NCI-H2171 treated with DMSO at 0.1 percent for 48 hours (cell line): ENCODE results near the gene ACADSB.

Source experiments
- DNase-seq: peaks from one replicate; lab custom pipeline; 2025; lab: John Stamatoyannopoulos, UW

The ACADSB gene

DNA sequence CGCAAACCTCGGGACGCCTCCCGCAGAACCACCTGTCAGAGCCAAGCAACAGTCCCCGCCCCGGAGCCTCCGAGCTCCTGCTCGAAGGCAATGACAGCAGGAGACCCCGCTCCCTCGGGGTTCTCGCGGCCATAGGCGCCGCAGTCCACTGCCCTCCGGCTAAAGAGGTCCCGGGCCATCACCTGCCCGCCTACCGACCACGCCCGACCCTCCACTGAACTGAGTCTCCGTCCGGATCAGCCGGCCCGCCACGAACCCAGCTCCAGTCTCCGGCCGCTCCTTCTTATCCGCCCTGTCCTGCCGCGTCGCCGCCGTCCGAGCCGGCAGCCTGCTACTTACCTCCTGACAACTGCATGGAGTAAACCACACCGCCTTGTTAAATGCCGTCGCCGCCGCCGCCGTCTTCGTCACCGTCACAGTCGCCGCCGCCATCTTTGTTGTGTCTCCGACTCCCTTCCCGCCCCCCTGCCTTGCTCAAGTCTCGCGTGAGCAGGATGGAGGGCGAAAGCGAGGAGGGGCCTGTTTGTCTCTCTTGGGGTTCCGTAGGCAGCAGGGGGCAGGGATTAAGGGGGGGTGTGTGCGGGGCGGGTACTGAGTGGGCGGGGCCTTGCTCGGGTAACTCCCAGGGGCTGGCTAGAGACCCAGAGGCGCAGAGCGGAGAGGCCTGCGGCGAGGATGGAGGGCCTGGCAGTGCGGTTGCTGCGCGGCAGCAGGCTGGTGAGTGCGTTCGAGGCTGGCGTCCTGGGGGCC lies at the start of gene ACADSB, which contains the start of gene IKZF5:
Gene ACADSB, plus strand, starts transcription at position 652 of the 750 bp plus-strand sequence. Its CDS starts 24 bp downstream, at position 676.
Gene IKZF5, minus strand, starts transcription at position 441 of the 750 bp plus-strand sequence. CDS start 10,170 bp downstream, outside the sequence.
- DNase-seq = peak; percentile 84

DNA sequence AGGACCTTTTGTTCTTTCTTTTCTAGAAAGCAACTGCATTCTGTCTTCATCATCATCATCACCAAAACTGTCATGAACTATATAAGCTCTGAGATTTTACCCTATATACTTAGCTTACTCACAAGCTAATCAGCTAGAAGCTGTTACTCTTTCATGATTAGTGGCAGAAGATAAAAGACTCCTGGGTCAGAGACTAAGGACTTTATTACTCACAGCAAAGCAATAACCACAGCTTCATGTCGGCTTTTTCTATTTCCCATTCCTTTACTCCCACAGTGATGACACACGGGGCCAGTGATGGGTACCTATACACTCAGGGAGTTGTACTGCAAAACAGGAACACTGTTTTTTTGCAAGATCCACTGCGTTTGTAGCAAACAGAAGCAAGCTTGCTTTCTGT lies 46.4 kb upstream of the ACADSB start:
- no peak for DNase-seq

DNA sequence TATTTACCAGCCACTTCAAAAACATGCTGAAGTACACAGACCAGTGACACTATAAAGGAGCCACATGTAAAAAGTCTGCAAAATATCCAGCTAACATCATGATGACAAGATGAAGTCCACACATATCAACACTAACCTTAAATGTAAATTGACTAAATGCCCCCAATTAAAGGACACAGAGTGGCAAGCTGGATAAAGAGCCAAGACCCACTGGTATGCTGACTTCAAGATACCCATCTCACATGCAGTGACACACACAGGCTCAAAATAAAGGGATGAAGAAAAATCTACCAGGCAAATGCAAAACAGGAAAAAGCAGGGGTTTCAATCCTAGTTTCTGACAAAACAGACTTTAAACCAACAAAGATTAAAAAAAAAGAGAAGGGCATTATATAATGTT lies 41.9 kb upstream of the ACADSB start:
- no peak for DNase-seq

DNA sequence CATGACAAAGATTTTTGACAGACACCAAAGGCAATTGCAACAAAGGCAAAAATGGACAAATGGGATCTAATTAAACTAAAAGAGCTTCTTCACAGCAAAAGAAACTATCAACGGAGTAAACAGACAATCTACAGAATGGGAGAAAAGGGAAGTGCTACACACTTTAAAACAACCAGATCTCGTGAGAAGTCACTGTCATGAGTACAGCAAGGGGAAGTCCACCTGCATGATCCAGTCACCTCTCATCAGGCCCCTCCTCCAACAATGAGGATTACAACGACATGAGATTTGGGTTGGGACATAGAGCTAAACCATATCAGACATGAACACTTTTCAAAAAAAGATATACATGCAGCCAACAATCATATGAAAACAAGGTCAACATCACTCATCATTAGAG lies 40.1 kb upstream of the ACADSB start:
- DNase-seq = no peak

DNA sequence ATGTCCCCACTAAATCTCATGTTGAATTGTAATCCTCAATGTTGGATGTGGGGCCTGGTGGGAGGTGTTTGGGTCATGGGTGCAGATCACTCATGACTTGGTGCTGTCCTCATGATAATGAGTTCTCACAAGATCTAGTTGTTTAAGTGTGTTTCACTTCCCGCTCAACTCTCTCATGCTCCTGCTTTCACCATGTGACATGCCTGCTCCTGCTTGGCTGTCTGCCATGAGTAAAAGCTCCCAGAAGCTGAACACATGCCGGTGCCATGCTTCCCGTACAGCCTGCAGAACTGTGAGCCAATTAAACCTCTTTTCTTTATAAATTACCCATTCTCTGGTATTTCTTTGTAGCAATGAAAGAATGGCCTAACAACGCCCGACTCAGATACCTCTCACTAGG lies 34.8 kb upstream of the ACADSB start:
- DNase-seq = peak; percentile 30

DNA sequence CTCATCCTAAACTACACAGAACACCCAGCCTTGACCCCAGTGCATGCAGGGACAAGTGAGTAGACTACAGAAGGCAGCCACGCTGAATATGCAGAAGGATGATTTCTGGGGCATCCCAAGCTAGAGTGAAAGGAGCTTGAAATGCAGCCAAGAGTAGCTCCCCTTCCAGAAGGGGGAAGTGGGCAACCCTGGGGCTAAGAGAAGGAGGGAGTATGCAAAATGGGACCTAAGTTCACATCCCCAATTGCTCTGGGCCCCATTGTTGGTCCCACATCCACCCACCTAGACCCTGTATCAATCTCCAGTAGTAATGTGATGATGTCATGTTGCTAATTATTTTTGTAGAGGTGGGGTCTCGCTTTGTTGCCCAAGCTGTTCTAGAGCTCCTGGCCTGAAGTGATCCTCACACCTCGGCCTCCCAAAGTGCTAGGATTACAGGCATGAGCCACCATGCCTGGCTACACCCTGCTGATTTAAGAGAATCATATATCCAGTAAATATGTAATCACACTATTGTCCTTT lies 34.2 kb upstream of the ACADSB start:
- DNase-seq = no peak

DNA sequence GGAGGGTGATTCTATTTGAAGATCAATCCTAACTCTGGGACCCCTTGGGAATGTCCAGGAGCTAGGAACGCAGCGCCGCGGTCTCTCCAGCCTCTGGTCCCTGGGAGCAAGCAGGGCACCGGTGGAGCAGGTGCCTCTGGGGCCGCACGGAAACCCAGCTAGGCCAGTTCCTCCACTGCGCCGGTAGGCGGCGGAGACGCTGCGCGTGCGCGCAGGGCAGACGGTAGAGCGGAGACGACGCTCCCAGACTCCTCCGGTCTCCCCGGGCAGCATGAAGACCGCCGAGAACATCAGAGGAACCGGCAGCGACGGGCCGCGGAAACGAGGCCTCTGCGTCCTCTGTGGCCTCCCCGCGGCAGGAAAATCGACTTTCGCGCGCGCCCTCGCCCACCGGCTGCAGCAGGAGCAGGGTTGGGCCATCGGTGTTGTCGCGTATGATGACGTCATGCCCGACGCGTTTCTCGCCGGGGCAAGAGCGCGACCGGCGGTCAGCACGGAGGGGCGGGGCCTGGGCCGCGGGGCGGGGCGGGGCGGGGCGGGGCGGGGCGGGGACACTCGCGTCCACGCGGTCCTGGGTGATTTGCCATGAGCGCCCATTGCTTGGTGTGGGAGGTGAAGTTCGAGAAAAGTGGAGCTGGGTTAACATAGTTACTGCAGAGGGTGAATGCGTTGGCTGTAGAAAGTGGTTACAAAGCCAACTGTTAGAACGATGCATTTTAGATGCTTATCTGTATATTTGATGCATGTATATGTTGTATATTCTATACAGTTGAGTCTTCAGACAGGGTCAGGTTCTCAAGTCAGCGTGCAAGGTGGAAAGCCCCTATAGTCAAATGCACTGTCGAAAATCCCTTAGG lies 28.4 kb upstream of the ACADSB start, which contains the start of gene PSTK:
Gene PSTK, plus strand, starts transcription at position 193 of the 857 bp plus-strand sequence. Its CDS starts 79 bp downstream, at position 272.
- DNase-seq = peak; percentile 81

DNA sequence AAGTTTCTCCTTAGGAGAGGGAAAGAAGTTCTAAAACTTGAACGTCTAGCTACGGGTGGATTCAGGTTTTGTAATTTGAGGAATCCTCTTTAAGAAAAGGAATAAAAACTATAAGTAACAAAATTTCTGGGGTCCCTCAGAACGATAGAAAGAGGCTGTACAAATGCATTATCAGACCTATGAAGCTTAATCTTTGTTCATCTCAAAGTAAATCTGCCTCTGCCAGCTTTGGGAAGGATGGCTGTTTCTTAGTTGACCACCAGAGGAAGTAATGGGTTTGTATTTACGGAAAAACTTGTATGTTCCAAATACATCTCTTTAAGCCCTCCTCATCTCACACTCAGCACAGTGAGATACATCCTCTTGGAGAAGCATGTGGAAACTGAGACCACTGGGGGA lies 27.7 kb upstream of the ACADSB start:
- no peak for DNase-seq

DNA sequence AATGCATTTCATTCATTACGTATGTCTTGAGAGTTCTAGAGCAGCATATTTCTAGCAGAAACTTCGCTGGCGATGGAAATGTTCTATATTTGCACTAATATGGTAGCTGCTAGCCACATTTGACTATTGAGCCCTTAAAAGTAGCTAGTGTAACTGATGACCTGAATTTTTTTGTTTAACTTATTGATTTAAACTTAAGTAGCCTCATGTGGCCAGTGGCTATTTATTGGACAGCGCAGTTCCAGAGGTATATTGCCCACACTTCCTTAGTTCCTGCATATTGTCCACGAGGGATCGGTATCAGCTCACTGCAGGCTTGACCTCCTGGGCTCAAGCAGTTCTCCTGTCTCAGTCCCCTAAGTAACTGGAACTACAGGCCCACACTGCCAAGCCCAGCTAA lies 24.9 kb upstream of the ACADSB start:
- no peak for DNase-seq

DNA sequence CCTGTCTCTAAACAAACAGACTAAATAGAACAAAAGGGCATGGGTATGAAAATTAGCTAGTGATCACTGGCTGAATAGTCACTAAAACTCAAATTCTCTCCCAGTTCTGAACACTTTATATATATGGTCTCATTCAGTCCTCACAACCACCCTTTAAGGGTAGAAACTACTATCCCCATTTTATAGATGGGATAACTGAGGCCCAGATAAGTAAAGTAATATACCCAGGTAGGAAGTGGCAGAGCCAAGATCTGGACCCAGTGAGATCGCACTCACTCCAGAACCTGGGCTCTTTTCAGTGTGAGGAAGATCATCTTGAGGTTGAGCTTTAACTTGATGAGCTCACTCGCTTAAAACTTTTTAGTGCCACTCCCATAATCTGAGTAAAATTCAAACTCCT lies 24.1 kb upstream of the ACADSB start:
- no peak for DNase-seq

DNA sequence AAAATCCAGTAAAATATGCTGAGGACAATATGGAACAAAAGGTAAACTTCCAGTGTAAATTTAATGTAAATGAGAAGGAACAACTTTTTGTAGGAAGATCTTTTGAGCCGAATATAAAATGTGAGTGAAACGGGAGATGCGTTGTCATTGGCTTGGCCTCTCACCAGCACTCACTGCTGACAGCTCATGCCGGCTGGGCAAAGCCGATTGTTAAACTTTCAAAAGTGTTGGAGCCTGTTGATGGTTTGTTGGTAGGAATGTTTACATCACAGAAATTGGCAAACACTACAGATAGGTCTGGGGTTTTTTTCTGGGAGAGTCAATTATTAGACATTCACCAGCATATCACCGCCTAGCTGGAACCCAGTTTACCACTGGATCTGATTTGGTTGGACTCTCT lies 22.5 kb upstream of the ACADSB start:
- no peak for DNase-seq

DNA sequence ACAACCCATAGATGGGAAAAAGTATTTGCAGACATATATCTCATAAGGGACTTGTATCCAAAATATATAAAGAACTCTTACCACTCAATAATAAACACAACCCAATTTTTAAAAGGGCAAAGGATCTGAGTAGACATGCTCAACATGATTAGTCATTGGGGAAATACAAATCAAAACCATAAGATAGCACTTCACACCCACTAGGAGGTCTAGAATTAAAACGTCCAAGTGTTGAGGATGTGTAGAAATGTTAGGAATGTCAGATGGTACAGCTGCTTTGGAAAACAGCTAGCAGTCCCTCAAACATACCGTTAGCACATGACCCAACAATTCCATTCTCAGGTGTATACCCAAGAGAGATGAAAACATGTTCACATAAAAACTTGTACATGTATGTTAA lies 20.3 kb upstream of the ACADSB start:
- DNase-seq = no peak

DNA sequence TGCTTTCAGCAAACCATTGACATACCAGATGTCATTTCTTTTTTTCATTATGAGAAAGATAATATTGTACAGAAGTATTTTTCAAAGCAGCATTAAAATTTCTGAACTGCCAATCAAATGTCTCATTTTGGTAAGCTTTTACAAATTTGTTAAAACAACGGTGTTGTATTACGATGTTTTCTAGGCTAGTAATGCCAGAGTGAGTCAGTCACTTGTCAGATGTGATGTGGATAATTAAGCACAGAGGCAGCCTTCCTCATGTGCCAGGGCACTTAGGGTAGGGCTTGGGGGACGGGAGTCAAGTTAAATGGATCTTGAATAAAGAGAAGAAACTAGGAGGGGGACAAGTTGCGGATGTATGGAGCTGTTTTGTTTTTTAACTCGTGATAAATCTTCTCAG lies 18.5 kb upstream of the ACADSB start:
- DNase-seq = peak; percentile 15

DNA sequence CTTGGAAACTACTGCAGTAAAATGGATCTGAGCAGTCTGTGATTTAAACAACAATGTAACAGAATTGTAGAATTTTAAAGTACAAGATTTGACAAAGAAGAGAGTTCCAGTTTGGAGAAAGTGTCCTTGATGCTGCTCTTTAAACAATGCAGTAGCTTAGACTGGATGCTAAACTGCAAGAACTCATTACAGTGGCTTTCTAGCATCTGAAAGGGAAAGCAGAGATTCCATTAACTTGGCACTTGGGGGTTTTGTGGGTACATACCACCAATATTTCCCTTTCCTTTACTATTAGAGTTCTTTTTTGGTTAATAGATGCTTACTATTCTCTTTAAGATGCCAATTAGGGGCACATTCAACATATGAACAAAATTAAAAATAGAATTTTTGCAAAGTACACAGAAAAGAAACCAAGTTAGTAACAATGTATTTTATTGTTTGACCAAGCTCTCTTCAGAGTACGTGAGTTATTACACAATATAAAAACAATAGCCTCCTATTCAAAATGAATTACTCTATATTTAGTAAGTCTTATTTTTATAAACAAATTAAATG lies 16.7 kb upstream of the ACADSB start:
- no peak for DNase-seq

DNA sequence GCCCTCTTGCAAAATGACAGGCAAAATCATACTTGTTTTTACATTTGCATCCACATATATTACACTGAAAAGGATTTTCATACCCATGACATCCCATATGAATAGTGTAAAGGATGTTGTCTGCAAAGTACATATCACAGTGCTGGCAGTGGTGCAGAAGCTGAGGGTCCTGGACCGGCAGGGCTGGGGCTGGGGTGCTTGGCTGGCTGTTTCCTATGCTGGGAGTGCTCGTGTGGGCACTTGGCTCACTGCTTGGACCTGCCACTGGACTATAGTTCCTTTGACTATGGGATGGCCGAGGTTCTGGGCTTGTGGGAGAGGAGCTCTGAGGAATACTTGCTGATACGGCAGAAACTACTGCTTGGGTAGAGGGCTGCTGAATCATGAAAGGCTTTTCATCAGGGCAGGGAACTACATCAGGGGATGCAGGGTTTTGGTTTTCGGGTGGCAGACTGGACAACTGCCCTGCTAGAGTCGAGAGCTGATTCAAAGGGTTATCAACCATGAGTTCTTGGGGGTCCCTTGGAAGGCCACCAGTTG lies 14.9 kb upstream of the ACADSB start:
- DNase-seq = no peak

DNA sequence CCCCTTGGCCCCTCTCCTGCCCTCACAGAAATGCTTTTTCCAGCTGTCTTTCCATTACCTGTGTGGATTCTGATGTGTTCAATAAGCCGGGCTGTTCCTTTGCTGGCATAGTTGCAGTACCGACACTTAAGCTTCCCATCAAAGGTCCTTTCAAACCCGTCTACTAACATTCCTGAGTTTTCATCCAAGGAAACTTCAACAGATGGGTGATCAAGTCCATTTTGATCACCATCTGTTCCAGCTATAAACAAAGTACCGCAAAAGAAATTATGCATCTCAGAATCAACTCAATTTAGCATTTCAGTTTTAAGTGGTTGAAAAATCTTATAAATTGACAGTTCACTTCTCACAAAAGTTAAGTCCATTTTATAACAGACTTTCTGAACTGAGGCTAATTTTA lies 12.9 kb upstream of the ACADSB start:
- peak; percentile 28 for DNase-seq

DNA sequence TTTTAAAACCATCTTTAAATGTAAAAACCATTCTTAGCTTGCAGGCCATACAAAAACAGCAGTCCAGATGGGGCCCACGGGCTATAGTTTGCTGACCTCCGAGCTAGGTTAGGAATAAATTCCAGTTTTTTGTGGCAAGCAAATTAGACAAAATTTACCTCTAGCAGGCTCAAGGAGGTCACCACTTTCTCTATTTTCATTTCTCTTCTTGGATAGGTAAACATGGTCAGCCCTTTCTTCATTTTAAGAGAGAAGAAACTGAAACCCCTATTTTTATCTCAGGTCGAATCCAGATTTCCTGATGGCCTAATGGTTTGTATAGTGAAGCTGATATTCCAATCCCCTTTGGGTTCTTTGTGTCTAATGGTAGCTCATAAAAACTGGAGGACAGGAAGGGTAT lies 10.9 kb upstream of the ACADSB start:
- DNase-seq = no peak

DNA sequence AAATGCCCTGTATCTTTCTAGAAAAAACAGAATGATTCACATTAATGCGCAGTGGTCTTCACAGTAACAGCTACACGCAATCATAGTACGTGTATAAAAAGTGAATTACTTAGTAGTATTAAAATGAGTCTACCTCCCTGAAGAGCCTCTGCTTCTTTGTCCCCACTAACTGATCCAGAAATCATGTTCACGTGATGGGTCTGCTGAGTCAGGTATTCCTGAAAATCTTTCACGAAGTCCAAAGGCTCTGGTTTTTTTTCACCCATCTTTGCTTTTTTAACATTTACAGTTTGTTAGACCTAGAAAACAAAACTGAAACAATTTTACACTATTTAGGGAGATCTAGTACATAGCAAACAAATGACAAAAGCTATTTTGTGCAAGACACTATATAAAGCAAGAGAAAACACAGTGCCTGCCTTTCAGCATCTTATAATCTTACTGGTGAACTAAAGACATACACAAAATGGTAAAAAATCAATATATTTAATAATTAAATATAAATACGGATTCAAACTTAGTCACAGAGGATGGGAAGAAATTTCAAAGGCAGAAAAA lies 10.4 kb upstream of the ACADSB start:
- DNase-seq = no peak

DNA sequence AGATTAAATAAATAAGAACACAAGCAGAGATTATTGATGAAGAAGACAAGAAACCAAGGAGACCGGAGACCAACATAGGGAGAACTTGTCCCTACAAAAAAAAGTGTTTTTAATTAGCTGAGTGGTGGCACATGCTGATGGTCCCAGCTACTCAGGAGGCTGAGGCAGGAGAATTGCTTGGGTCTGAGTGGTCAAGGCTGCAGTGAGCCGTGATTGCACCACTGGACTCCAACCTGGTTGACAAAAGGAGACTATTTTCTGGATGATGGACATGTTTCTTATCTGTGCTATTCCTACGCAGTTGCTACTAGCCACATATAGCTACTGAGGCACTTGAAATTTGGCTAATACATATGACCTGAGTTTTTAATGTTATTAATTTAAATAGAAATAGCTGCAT lies 9.9 kb upstream of the ACADSB start:
- no peak for DNase-seq

DNA sequence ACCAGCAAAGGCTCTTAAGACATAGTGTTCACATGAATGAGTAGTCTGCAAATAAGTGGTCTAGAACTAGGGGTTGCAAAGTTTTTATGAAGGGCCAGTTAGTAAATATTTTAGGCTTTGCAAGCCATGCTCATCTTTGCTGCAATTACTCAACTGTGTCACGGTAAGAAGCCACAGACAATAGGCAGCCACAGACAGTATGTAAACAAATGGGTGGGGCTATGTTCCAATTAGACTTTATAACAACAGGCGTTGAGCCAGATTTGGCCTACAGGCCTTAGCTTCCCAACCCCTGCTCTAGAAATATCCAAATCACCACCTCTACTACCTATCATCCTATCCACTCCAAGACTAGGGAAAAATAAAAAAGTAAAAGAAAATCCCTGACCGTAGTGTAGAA lies 9.5 kb upstream of the ACADSB start:
- no peak for DNase-seq

DNA sequence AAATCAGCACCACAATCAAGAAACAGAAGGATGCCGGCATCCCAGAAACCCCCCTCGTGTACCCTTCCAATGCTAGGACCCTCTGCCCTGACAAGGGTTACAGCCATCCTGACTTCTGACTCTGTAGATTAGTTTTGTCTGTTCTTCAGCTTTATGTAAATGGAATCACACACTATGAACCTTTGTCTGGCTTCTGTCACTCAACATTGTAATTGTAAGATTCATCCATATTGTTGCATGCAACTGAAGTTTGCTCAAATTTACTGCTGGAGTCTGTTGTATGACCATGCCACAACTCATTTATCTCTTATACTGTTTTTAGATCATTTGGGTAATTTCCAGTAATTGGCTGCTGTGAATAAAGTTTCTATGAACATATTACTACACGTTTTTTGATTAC lies 8.7 kb upstream of the ACADSB start:
- no peak for DNase-seq

DNA sequence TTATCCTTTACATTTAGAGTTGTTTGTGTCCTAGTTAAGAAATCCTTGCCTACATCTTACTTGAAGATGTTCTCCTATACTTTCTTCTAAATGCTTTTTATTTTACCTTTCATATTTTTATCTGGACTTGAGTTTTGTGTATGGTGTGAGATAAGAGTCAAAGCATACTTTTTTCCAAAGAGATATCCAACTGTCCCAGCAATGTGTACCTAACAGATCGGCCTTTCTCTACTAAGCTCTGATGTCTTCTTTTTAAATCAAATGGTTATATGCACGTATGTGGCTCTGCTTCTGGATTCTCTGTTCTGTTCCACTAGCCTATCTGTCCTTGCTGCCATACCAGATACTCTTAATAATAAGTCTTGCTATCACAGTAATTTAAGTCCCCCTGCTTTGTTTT lies 7.4 kb upstream of the ACADSB start:
- DNase-seq = no peak
